HG03469 (cell line): ENCODE results near the gene TCP10L.
A peak's percentile ranks its signal among the peaks of the same experiment; 100 is the strongest.
"Not testable (repeated sequence)": the region's sequence is repeated elsewhere in the genome, so short reads cannot be mapped to it uniquely, and the experiment has no call there.

Source experiments
- ATAC-seq: cut with Tn5 transposase; IDR thresholded peaks from one replicate; pipeline ENCODE4 v1.9.1; 2021; ENCODE audit warnings: mild to moderate bottlenecking, moderate library complexity, moderate number of reproducible peaks; ENCODE audit not compliant: unreplicated experiment

TCP10L gene

GRCh38 chr21:32587120-32587519 lies 1.8 kb upstream of the TCP10L start:
- no peak for ATAC-seq

- no peak for ATAC-seq
These were observed 647 bp upstream of the TCP10L start for GRCh38 chr21:32585970-32586369.

DNA sequence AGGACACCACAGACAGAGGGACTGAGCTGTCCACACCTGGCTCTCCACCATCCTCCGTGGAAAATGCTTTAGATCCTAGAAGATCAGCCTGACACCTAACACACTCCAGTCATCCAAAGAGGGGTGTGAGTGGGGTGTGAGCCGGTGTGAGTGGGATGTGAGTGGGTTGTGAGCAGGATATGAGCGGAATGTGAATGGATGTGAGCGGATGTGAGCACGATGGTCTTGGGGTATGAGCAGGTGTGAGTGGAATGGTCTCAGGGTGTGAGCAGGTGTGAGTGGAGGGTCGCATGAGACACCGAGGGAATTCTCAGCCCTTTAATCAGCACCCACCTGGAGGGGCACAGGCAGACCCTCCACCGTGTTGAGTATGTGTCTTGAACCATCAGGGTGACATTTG lies 851 bp downstream of the TCP10L start:
- ATAC-seq = no peak

DNA sequence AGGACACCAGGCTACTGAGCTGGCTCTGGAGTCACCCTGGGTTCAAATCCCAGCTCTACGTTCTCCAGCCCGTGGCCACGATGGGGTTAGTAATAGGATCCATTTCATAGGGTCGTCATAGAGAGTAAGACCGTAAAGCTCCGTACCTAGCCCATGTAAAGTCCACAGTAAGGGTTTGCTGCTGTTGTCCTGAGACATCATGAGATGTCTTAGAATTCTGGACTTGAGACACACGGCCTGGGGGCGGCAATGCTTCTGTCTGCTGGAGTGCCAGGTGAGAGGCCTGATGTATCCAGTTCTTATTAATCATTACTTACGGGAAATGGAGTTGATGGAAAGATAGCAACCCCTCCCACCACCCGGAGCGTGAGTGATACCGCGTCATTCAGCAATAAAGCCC lies 3.6 kb downstream of the TCP10L start:
- no peak for ATAC-seq

- no peak for ATAC-seq
These were observed 4.4 kb downstream of the TCP10L start for GRCh38 chr21:32580949-32581348.

DNA sequence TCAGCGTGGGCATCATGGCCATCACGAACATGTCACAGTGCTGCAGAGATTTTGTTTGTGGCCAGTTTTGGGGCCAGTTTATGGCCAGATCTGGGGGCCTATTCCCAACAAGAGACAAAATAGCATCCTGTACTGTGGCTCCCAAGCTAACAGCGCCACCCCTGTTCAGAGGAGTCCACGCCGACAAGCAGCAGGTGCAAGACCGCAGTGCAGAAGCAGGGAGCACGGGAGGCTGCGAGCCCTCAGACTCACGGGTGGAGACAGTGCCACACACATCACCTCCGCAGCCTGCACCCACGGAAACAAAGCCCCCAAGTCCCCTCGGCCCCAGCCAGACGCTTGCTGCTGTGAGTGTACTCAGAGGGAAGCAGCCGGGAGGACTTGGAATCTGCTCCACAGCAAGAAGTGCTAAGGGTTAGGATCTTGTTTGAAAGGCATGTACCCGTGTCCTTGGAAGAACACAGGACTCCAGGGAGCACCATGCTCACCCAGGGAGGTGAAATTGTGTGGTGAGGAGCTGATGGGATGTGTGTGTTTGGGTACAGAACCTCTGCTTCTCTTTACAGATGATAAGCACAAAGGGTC lies 7.1 kb downstream of the TCP10L start:
- ATAC-seq = no peak

DNA sequence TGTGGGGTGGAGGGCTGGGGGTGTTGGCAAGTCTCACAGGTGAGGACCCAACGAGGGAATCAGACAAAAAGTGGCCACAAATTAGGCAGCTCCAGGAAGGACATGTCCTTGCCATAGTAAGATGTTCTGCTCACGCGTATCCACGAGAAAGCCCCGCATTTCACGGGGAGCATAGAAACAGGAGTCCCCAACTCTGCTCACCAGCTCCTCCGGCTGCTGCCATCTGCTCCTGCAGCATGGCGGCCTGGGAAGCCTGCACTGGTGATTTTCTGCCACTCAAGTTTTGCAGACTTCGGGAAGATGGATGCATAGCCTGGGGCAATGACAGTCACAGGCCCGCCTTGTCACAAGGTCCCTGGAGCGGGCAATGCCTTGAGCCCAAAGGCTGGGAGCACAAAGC lies 9.3 kb downstream of the TCP10L start:
- no peak for ATAC-seq

DNA sequence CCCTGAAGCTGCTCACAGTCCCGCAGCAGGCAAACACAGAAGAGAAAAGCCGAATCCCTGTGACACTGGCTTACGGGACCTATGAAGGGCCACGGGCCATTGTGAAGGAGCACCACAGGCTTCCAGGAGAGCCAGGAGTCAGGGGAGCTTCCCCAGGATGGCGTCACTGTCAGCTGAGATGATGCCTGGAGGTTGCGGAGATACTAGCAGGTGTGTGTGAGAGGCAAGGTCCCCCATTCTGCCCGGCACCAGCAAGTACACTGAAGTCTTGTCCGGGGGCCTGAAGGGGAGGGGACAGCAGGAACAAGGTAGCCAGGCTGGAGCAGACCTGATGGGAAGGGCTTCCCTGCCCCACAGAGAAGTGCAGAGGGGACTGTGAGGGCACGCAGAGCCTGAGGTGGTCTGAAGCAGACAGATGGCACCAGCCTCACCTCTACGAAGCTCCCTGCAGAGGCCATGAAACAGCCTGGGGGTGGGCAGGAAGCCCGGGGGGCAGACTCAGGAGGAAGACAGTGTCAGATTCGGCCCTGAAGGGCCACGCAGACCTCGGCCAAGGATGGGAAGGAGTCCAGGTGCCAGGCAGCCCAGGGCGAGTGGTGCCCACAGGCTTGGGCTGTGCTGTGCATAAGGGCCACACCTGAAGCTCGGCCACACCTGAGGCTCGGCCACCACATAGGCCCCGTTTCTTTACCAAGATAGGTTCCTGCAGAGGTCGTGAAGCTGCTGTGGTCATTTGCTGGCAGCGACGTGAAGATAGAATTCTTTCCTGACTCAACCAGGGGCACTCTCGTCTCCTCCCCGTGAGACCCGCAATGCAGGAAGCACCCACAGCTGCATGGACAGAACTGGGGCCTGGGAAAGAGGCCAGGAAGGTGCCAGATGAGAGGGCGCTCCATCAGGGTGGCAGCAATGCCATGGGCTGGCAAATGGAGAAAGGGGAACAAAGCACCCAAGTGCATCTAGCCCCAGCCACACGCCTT lies 10.1 kb downstream of the TCP10L start:
- no peak for ATAC-seq

DNA sequence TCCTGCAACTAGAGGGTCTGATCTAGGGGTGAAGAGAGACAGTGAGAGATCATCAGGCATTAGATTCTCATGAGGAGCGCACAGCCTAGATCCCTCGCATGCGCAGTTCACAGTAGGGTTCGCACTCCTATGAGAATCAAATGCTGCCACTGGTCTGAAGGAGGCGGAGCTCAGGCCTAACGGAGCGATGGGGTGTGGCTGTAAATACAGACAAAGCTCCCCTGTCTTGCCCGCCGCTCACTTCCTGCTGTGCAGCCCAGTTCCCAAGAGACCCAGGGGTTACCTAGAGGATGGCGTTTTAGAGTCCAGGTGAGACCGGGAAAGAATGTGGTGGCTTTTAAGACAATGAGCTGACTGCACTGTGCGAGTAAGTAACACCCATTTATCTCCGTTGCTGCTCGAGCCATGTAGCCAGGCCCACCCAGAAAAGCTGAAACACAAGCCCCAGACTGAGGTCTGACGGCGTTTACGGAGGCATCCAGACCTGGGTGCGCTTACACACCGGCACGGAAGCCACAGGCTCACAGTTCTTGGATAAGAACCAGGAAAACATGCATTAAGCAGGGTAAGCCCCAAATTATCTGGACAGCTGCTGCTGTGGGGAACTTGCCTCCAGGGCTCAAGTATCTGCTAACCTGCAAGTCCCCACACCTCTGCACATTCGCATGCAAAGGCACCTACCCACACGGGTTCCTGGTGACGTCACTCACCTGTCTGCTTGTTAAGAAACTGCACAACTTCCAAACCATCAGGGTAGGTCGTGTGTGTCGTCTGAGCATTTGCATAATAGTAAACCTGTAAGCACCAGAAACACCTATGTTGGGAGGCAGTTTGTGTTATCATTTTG lies 12.5 kb downstream of the TCP10L start:
- no peak for ATAC-seq

DNA sequence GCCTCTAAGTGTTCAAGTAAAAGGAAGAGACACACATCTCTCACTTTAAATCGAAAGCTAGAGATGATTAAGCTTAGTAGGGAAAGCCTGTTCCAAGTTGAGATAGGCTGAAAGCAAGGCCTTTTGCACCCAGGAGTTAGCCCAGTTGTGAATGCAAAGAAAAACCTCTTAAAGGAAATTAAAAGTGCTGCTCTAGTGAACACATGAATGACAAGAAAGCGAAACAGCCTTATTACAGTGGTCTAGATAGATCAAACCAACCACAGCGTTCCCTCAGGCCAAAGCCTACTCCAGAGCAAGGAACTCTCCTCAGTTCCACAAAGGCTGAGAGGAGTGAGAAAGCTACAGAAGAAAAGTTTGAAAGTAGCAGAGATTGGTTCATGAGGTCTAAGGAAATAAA lies 14.9 kb downstream of the TCP10L start:
- no peak for ATAC-seq

- peak; percentile 52 for ATAC-seq
These were observed 15.8 kb downstream of the TCP10L start for GRCh38 chr21:32569261-32570230.

DNA sequence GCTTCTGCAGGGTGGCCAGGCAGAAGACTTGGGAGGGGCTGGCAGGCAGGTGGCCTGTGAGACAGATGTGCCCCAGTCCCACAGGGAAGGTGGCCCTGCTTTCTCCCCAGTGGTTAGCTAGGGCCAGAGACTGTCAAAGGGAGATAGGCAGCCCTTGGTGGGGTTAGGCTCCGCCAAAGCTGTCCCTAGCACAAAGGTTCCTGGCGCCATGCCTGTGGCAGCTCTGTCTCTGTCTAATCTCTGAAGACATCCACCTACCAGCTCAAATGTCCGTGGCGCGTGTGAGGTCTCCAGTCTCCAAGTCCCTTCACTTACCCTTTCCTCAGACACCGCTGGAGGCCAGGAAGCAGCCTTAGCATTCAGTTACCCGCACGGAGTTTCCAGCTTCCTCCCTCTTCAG lies 17.7 kb downstream of the TCP10L start:
- ATAC-seq = no peak

GRCh38 chr21:32566741-32567389 lies 18.5 kb downstream of the TCP10L start:
- no peak for ATAC-seq

GRCh38 chr21:32565856-32566465 lies 19.4 kb downstream of the TCP10L start:
- ATAC-seq = no peak

- ATAC-seq = no peak
These were observed 22.4 kb downstream of the TCP10L start for GRCh38 chr21:32562915-32563314.

DNA sequence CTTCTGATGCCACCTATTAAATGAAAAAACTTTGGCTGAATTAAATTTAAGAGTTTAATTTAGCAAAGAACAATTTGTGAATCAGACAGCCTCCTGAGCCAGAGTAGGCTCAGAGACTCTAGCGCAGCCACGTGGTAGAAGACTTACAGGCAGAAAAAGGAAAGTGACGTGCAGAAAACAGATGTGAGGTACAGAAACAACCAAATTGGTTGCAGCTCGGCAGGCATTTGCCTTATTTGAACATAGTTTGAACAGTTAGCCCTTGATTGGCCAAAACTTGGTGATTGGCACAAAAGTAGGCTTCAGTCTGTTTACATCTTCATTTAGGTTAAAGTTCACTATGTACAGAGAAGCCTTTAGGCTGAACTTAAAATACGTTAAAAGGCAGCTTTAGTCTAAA lies 22.9 kb downstream of the TCP10L start:
- ATAC-seq = no peak

- ATAC-seq = not testable (repeated sequence)
These were observed 23.8 kb downstream of the TCP10L start for GRCh38 chr21:32561476-32561875.

DNA sequence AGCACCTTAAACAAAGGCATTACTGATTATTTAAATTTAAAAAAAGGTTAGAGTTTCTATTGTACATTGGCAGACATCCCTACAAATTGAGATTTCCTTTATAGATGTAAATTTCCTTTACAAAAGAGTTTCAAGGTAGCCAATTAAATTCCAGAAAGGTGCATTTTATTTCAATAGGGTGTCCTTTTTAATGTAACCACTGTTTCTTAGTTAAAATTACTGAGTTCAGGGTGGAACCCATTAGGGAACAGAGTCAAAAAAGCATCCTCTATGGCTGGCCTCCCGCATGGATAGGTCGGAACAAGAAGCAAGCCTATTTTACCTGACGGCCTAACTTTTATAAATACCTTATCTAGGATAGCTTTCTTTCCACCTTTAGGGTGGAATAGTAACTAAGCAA lies 24.4 kb downstream of the TCP10L start:
- ATAC-seq = no peak

DNA sequence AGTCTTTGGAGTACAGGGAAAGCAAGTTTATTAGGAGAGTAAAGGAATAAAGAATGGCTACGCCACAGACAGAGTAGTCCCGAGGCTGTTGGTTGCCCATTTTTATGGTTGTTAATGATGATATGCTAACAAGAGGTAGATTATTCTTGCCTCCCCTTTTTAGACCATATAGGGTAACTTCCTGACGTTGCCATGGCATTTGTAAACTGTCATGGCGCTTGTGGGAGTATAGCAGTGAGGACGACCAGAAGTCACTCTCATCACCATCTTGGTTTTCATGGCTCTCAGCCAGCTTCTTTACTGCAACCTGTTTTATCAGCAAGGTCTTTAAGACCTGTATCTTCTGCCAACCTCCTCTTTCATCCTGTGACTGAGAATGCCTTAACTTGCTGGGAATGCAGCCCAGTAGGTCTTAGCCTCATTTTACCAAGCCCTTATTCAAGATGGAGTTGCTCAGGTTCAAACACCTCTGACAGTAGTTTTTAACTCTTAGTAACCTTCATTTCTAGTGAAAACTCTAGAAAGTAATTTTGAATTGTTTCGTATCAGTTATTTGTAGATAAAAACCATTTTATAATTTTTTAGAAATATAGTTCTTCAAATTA lies 26.2 kb downstream of the TCP10L start:
- no peak for ATAC-seq
